Measurements from ENCODE around the gene TCEA3. TPM values are rescaled to one million over a fixed set of nuclear protein-coding genes. Genes with fewer than 3 reads are reported as not detected.
A peak's percentile ranks its signal among the peaks of the same experiment; 100 is the strongest.

Gene TCEA3
- total and polyA plus RNA-seq, 2 donors (not counting 3 experiments of a cell fraction or from before 2014, with no cell fraction given), result 1.5 to 3.7 TPM

GRCh38 chr1:23370709-23371584 is 53.6 kb downstream of the TCEA3 start:
- FAIRE-seq (peak; percentile 70), DNase-seq (ENCODE audit: low read depth, low spot score) (peak; percentile 82)
- peak overlapping the region; percentile 85 for H3K4me2 ChIP-seq (ENCODE audit: insufficient read depth, low read length)
- no peaks in the 10 kb centered on the region for H3K27me3 ChIP-seq (ENCODE audit: control insufficient read depth in 2 of 2, insufficient read depth in 2 of 2, low read length in 2 of 2)
- peaks cover 8% of the 10 kb centered on the region for H3K79me2 ChIP-seq (ENCODE audit: control insufficient read depth, insufficient read depth, low read length)
- H2AFZ ChIP-seq (ENCODE audit: low read depth, low read length), result peak overlapping the region; percentile 17
- intact Hi-C loops (cut with micrococcal nuclease) (no loop called here), dilution Hi-C loops (cut with MboI; ENCODE audit: extremely low pct_ligation_motif_present, low sequenced_read_pairs) (no loop called here)
- BruUV-seq (replicated peaks), result no TSS peak
- ChIA-PET POLR2A (interaction anchor here (0.6 kb wide), 1 partner anchor 20 kb away, joined by 4 read pairs; no protein-coding TSS in a partner anchor), CTCF (interaction anchor here (0.7 to 2.9 kb wide), 4 partner anchors 23 to 126 kb away, joined by 3 to 30 read pairs (median 4); partner anchors contain the start of gene HNRNPR)
- no peaks in the 10 kb centered on the region for H4K20me1 ChIP-seq (replicated peaks; ENCODE audit: control insufficient read depth, extremely low read depth, insufficient read depth, low read length)
- TF ChIP-seq CTCF (IDR thresholded peaks at IDR 0.05; ENCODE audit: extremely low read depth in 1 of 2, insufficient read depth in 1 of 2, low read depth in 1 of 2, low read length in 2 of 2), result peak in 1 of 2 donors; percentile 5
- no peak for TF ChIP-seq MYC (IDR thresholded peaks at IDR 0.05; ENCODE audit: low read depth, low read length)
- no peaks in the 10 kb centered on the region for H3K9me1 ChIP-seq (replicated peaks; ENCODE audit: control insufficient read depth, extremely low read depth, insufficient read depth, low read length)
- H3K27ac ChIP-seq (ENCODE audit: insufficient read depth, low read depth, low read length), result peak overlapping the region; percentile 82
- H3K36me3 ChIP-seq (ENCODE audit: control insufficient read depth in 2 of 2, extremely low read depth in 1 of 2, insufficient read depth in 2 of 2, low read length in 2 of 2), result peaks cover 2 to 4% of the 10 kb centered on the region in 2 experiments
- H3K9ac ChIP-seq (replicated peaks; ENCODE audit: extremely low read depth, insufficient read depth, low read length), result no peak overlapping the region
- no peak overlapping the region for H3K4me3 ChIP-seq (replicated peaks in 1 of 3; ENCODE audit: insufficient read depth in 1 of 3, low read depth in 1 of 3, low read length in 3 of 3)
- peaks cover 32% of the 10 kb centered on the region for H3K4me1 ChIP-seq (ENCODE audit: control insufficient read depth, extremely low read depth, insufficient read depth, low read length)
- H3K9me3 ChIP-seq (replicated peaks; ENCODE audit: control insufficient read depth, insufficient read depth, low read length), result no peaks in the 10 kb centered on the region

GRCh38 chr1:23370330-23370708 is 54.2 kb downstream of the TCEA3 start:
- Histone ChIP-seq H2AFZ (ENCODE audit: low read depth, low read length) (no peak overlapping the region), H3K4me1 (ENCODE audit: control insufficient read depth, extremely low read depth, insufficient read depth, low read length) (peaks cover 32% of the 10 kb centered on the region), H3K9ac (replicated peaks; ENCODE audit: extremely low read depth, insufficient read depth, low read length) (peak overlapping the region; percentile 82), H3K36me3 (ENCODE audit: control insufficient read depth in 2 of 2, extremely low read depth in 1 of 2, insufficient read depth in 2 of 2, low read length in 2 of 2) (peaks cover 2 to 4% of the 10 kb centered on the region in 2 experiments), H3K9me3 (replicated peaks; ENCODE audit: control insufficient read depth, insufficient read depth, low read length) (no peaks in the 10 kb centered on the region), H3K9me1 (replicated peaks; ENCODE audit: control insufficient read depth, extremely low read depth, insufficient read depth, low read length) (no peaks in the 10 kb centered on the region), H3K4me3 (replicated peaks in 1 of 3; ENCODE audit: insufficient read depth in 1 of 3, low read depth in 1 of 3, low read length in 3 of 3) (peak overlapping the region in 1 of 3 experiments; percentile 93), H3K27ac (ENCODE audit: insufficient read depth, low read depth, low read length) (peak overlapping the region; percentile 82), H3K4me2 (ENCODE audit: insufficient read depth, low read length) (peak overlapping the region; percentile 85), H3K27me3 (ENCODE audit: control insufficient read depth in 2 of 2, insufficient read depth in 2 of 2, low read length in 2 of 2) (no peaks in the 10 kb centered on the region), H3K79me2 (ENCODE audit: control insufficient read depth, insufficient read depth, low read length) (peaks cover 8% of the 10 kb centered on the region), H4K20me1 (replicated peaks; ENCODE audit: control insufficient read depth, extremely low read depth, insufficient read depth, low read length) (no peaks in the 10 kb centered on the region)
- DNase-seq (ENCODE audit: low read depth, low spot score), result peak; percentile 36
- dilution Hi-C loops (cut with MboI; ENCODE audit: extremely low pct_ligation_motif_present, low sequenced_read_pairs) (no loop called here), intact Hi-C loops (cut with micrococcal nuclease) (no loop called here)
- ChIA-PET POLR2A (interaction anchor here (0.6 kb wide), 1 partner anchor 20 kb away, joined by 4 read pairs; no protein-coding TSS in a partner anchor), CTCF (interaction anchor here (0.7 to 2.9 kb wide), 5 partner anchors 15 to 127 kb away, joined by 3 to 30 read pairs (median 4); partner anchors contain the start of gene HNRNPR)
- no TSS peak for BruUV-seq (replicated peaks)
- TF ChIP-seq POLR2A (IDR thresholded peaks at IDR 0.05; ENCODE audit: low read depth, low read length) (no peak), MYC (IDR thresholded peaks at IDR 0.05; ENCODE audit: low read depth, low read length) (no peak), JUN (IDR thresholded peaks at IDR 0.05; ENCODE audit: borderline replicate concordance, insufficient read depth, insufficient read length, low read depth) (no peak), EZH2 (IDR thresholded peaks at IDR 0.05; ENCODE audit: borderline replicate concordance, low read depth, low read length, severe bottlenecking) (no peak), CTCF (IDR thresholded peaks at IDR 0.05; ENCODE audit: extremely low read depth in 1 of 2, insufficient read depth in 1 of 2, low read depth in 1 of 2, low read length in 2 of 2) (no peak), GATA2 (IDR thresholded peaks at IDR 0.05; ENCODE audit: insufficient read depth, insufficient read length, low read depth, low read length) (no peak), MAX (IDR thresholded peaks at IDR 0.05; ENCODE audit: insufficient read depth, insufficient read length) (no peak), FOS (IDR thresholded peaks at IDR 0.05; ENCODE audit: borderline replicate concordance, insufficient read depth, low read length) (no peak), POLR2AphosphoS5 (IDR thresholded peaks at IDR 0.05; ENCODE audit: insufficient read depth, low read depth, low read length) (no peak)
- FAIRE-seq, result no peak
